ENCODE data around the gene CCDC17. TPM values are rescaled to one million over a fixed set of nuclear protein-coding genes. Genes with fewer than 3 reads are reported as not detected.

The CCDC17 gene
- total and polyA plus RNA-seq, 2 donors (not counting 3 experiments of a cell fraction or from before 2014, with no cell fraction given): 1.3 to 3.5 TPM

DNA sequence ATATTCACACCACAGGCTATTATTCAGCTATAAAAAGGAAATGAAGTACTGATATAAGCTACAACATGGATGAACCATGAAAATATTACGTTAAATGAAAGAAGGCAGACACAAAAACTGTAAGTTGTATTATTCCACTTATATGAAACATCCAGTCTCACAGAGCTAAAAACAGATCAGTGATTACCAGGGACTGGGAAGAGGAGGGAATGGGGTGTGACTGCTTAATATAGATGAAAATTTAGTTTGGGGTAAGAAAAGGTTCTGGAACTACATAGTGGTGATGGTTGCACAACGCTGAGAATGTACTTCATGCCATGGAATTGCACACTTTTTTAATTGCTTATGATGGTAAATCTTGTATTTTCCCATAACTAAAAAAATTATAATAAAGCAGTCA is 43.0 kb upstream of the CCDC17 start:
- Histone ChIP-seq H3K4me3 (replicated peaks in 1 of 3; ENCODE audit: insufficient read depth in 1 of 3, low read depth in 1 of 3, low read length in 3 of 3) (no peak overlapping the region), H3K4me2 (ENCODE audit: insufficient read depth, low read length) (no peak overlapping the region), H3K27me3 (ENCODE audit: control insufficient read depth in 2 of 2, insufficient read depth in 2 of 2, low read length in 2 of 2) (no peaks in the 10 kb centered on the region), H3K9ac (replicated peaks; ENCODE audit: extremely low read depth, insufficient read depth, low read length) (no peak overlapping the region), H3K9me3 (replicated peaks; ENCODE audit: control insufficient read depth, insufficient read depth, low read length) (no peaks in the 10 kb centered on the region), H3K4me1 (ENCODE audit: control insufficient read depth, extremely low read depth, insufficient read depth, low read length) (peaks cover 9% of the 10 kb centered on the region), H3K36me3 (ENCODE audit: control insufficient read depth in 2 of 2, extremely low read depth in 1 of 2, insufficient read depth in 2 of 2, low read length in 2 of 2) (no peaks in the 10 kb centered on the region), H4K20me1 (replicated peaks; ENCODE audit: control insufficient read depth, extremely low read depth, insufficient read depth, low read length) (peaks cover 12% of the 10 kb centered on the region), H3K27ac (ENCODE audit: insufficient read depth, low read depth, low read length) (no peak overlapping the region), H3K9me1 (replicated peaks; ENCODE audit: control insufficient read depth, extremely low read depth, insufficient read depth, low read length) (no peaks in the 10 kb centered on the region), H2AFZ (ENCODE audit: low read depth, low read length) (no peak overlapping the region), H3K79me2 (ENCODE audit: control insufficient read depth, insufficient read depth, low read length) (peaks cover 97% of the 10 kb centered on the region)
- no peak for FAIRE-seq
- dilution Hi-C loops (cut with MboI; ENCODE audit: extremely low pct_ligation_motif_present, low sequenced_read_pairs): no loop called here
- BruUV-seq (replicated peaks): no TSS peak
- TF ChIP-seq, protein P1, sequence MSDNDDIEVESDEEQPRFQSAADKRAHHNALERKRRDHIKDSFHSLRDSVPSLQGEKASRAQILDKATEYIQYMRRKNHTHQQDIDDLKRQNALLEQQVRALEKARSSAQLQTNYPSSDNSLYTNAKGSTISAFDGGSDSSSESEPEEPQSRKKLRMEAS (IDR thresholded peaks at IDR 0.05; ENCODE audit: insufficient read depth, insufficient read length): no peak
- TF ChIP-seq FOS (IDR thresholded peaks at IDR 0.05; ENCODE audit: borderline replicate concordance, insufficient read depth, low read length) (no peak), POLR2AphosphoS5 (IDR thresholded peaks at IDR 0.05; ENCODE audit: insufficient read depth, low read depth, low read length) (no peak), EZH2 (IDR thresholded peaks at IDR 0.05; ENCODE audit: borderline replicate concordance, low read depth, low read length, severe bottlenecking) (no peak), GATA2 (IDR thresholded peaks at IDR 0.05; ENCODE audit: insufficient read depth, insufficient read length, low read depth, low read length) (no peak), POLR2A (IDR thresholded peaks at IDR 0.05; ENCODE audit: low read depth, low read length) (no peak), MYC (IDR thresholded peaks at IDR 0.05; ENCODE audit: low read depth, low read length) (no peak), JUN (IDR thresholded peaks at IDR 0.05; ENCODE audit: borderline replicate concordance, insufficient read depth, insufficient read length, low read depth) (no peak)
- TF ChIP-seq, protein P2, sequence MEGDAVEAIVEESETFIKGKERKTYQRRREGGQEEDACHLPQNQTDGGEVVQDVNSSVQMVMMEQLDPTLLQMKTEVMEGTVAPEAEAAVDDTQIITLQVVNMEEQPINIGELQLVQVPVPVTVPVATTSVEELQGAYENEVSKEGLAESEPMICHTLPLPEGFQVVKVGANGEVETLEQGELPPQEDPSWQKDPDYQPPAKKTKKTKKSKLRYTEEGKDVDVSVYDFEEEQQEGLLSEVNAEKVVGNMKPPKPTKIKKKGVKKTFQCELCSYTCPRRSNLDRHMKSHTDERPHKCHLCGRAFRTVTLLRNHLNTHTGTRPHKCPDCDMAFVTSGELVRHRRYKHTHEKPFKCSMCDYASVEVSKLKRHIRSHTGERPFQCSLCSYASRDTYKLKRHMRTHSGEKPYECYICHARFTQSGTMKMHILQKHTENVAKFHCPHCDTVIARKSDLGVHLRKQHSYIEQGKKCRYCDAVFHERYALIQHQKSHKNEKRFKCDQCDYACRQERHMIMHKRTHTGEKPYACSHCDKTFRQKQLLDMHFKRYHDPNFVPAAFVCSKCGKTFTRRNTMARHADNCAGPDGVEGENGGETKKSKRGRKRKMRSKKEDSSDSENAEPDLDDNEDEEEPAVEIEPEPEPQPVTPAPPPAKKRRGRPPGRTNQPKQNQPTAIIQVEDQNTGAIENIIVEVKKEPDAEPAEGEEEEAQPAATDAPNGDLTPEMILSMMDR (IDR thresholded peaks at IDR 0.05; ENCODE audit: extremely low read depth in 1 of 2, insufficient read depth in 1 of 2, low read depth in 1 of 2, low read length in 2 of 2): no peak
- ChIA-PET CTCF (no interaction called here), POLR2A (no interaction called here)
- no peak for DNase-seq (ENCODE audit: low read depth, low spot score)
- intact Hi-C loops (cut with micrococcal nuclease): no loop called here
